Activated B cell treated with CpG ODN at 0.5 μM for 24 hours (primary cell): ENCODE measurements around the gene HLA-DRB1. TPM values are rescaled to one million over a fixed set of nuclear protein-coding genes. Genes with fewer than 3 reads are reported as not detected.

Experiments used
- ATAC-seq: fragments of 200-7000 bp; cut with Tn5 transposase; one replicate; pipeline ENCODE4 v1.10.0; 2021; ENCODE audit warnings: low read depth, mild to moderate bottlenecking, moderate library complexity
- CTCF ChIA-PET: fragments of 350-600 bp; sonication (Branson Sonifier 250); formaldehyde crosslinking; loops from one replicate; lab custom pipeline; 2021; ENCODE audit warnings: antibody characterized with exemption; lab: Charles Lee
- POLR2A ChIA-PET: fragments of 350-600 bp; sonication (Branson Sonifier 250); formaldehyde crosslinking; loops from one replicate; lab custom pipeline; 2021; ENCODE audit warnings: antibody characterized with exemption; lab: Charles Lee
- DNase-seq: peaks from one replicate; pipeline ENCODE4 v3.0.0; 2022
- H3K27ac Mint-ChIP-seq: one replicate; pipeline ENCODE4 v1.8.0; 2020; ENCODE audit warnings: mixed read lengths
- H3K27me3 Mint-ChIP-seq: one replicate; pipeline ENCODE4 v1.8.0; 2021; ENCODE audit warnings: mixed read lengths
- H3K36me3 Mint-ChIP-seq: one replicate; pipeline ENCODE4 v1.8.0; 2021; ENCODE audit warnings: low read depth, mixed read lengths
- H3K4me1 Mint-ChIP-seq: one replicate; pipeline ENCODE4 v1.8.0; 2021; ENCODE audit warnings: mixed read lengths
- H3K4me3 Mint-ChIP-seq: one replicate; pipeline ENCODE4 v1.8.0; 2020; ENCODE audit warnings: mild to moderate bottlenecking, mixed read lengths
- H3K9me3 Mint-ChIP-seq: one replicate; pipeline ENCODE4 v1.8.0; 2020; ENCODE audit warnings: mixed read lengths
- intact Hi-C: fragments of 100-400 bp; cut with micrococcal nuclease; formaldehyde crosslinking; loops from one replicate; pipeline ENCODE4 v1.15.1; 2024
- total RNA-seq: library from RNA; stranded (reverse); gene quantifications from 2 replicates; pipeline ENCODE4 v1.2.3, GENCODE V29; 2022
- TF ChIP-seq, protein P1 (sequence below): fragments of 200-600 bp; IDR thresholded peaks from one replicate; pipeline ENCODE4 v1.8.0; 2022; ENCODE audit warnings: antibody characterized with exemption, mild to moderate bottlenecking

Gene HLA-DRB1
- total RNA-seq, 1 donor from 2014 or later: 621 TPM

DNA sequence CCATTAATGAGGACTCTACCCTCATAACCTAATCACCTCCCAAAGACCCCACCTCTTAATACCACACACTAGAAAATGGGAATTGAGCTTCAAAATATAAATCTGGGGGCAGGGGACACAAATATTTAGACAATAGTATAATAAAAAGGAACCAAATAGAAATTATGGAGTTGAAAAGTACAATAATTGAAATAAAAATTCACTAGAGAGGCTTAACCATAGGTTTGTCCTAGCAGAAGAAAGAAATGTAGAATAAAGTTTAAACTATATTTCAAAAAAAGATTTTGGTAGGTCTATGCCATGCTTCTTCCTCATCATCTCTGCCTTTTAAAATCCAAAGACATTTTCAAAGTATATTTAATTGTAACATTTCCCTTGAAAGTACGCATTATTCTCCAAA, 28.1 kb upstream of the HLA-DRB1 start:
- Mint-ChIP-seq H3K27ac (peak overlapping the region; percentile 59), H3K36me3 (peaks cover 15% of the 10 kb centered on the region), H3K4me1 (peaks cover 67% of the 10 kb centered on the region), H3K27me3 (no peaks in the 10 kb centered on the region), H3K4me3 (no peak overlapping the region), H3K9me3 (peaks cover 9% of the 10 kb centered on the region)
- intact Hi-C loops: no loop called here
- no peak for ATAC-seq
- DNase-seq: no peak
- TF ChIP-seq, protein P1, sequence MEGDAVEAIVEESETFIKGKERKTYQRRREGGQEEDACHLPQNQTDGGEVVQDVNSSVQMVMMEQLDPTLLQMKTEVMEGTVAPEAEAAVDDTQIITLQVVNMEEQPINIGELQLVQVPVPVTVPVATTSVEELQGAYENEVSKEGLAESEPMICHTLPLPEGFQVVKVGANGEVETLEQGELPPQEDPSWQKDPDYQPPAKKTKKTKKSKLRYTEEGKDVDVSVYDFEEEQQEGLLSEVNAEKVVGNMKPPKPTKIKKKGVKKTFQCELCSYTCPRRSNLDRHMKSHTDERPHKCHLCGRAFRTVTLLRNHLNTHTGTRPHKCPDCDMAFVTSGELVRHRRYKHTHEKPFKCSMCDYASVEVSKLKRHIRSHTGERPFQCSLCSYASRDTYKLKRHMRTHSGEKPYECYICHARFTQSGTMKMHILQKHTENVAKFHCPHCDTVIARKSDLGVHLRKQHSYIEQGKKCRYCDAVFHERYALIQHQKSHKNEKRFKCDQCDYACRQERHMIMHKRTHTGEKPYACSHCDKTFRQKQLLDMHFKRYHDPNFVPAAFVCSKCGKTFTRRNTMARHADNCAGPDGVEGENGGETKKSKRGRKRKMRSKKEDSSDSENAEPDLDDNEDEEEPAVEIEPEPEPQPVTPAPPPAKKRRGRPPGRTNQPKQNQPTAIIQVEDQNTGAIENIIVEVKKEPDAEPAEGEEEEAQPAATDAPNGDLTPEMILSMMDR: no peak
- ChIA-PET POLR2A (interaction anchor here (1.0 kb wide), 1 partner anchor 13 kb away, joined by 3 read pairs; no protein-coding TSS in a partner anchor), CTCF (no interaction called here)

DNA sequence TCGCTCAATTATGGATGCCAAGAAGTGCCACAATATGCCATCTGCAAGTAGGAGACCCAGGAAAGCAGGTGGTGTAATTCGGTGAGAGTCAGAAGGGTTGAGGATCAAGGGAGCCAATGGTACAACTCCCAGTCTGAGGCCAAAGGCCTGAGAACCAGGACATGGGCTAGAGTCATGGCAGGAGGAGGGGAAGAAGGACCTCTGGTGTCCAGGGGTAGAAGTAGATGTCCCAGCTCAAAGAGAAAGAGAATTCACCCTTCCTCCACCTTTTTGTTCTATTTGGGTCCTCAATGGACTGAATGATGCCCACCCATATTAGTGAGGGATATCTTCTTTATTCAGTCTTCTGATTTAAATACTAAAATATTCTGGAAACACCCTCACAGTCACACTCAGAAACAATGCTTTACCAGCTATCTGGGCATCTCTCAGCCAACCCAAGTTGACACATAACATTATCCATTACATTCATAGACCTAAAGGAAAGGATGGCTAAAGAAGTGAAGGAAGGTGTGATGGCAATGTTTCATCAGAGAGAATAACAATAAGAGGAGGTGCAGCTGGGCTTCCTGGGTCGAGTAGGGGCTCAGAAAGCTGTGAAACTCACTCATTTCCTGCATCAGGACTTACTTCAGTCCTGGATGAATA, 26.4 kb upstream of the HLA-DRB1 start:
- Mint-ChIP-seq H3K4me1 (peaks cover 59% of the 10 kb centered on the region), H3K4me3 (peak overlapping the region; percentile 35), H3K27ac (peak overlapping the region; percentile 86), H3K27me3 (no peaks in the 10 kb centered on the region), H3K9me3 (peaks cover 9% of the 10 kb centered on the region), H3K36me3 (peaks cover 18% of the 10 kb centered on the region)
- intact Hi-C loops: no loop called here
- TF ChIP-seq, protein P1: no peak
- DNase-seq (no peak), ATAC-seq (no peak)
- POLR2A ChIA-PET: interaction anchor here (0.5 to 3.6 kb wide), 10 partner anchors 10 to 86 kb away, joined by 3 to 25 read pairs (median 4); partner anchors contain the start of genes HLA-DQA1 and HLA-DRB5
- CTCF ChIA-PET: interaction anchor here (0.9 kb wide), 1 partner anchor 21 kb away, joined by 4 read pairs; the partner anchor contains the start of gene HLA-DQA1

DNA sequence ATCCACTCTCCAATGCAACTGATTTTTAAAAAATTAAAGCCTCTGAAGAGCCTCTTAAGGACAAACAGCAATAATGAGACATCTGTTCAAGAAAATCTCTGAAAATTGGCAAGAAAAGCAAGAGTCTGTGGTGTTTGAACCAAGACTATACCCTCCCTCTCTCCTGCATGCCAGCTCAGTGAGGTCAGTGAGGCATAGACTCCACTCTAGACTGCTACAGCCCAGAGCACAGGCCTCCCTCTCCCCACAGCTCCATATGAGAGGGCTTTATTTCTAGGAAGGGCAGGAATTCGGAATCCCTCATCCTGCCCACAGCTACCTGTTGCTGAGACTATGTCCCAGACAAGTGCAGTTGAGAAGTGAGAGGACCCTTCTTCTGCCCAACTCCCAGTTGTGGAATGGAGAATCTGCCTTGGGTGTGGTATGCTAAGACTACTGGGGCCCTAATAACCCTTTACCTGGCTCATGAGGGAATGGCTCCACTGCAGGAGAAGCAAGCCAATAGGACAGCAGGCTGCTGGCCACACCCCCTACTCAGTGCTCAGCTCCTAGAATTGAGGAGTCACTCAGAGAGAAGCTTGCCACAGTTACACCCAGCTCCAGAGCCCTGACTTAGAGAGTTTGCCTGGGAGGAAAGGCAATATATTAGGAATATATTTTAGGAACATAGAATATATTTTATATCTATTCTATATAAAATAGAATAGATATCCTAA, 24.9 kb upstream of the HLA-DRB1 start:
- peaks cover 9% of the 10 kb centered on the region for H3K9me3 Mint-ChIP-seq
- ChIA-PET CTCF (interaction anchor here (1.4 to 1.7 kb wide), 2 partner anchors 8 to 29 kb away, joined by 3 to 4 read pairs; no protein-coding TSS in a partner anchor), POLR2A (interaction anchor here (0.5 to 12.1 kb wide), 13 partner anchors 8 to 175 kb away, joined by 3 to 312 read pairs (median 6); partner anchors contain the start of genes HLA-DQA1, HLA-DRA and HLA-DRB5)
- ATAC-seq (no peak), DNase-seq (no peak)
- H3K27me3 Mint-ChIP-seq: no peaks in the 10 kb centered on the region
- H3K4me3 Mint-ChIP-seq: no peak overlapping the region
- TF ChIP-seq, protein P1: no peak
- peaks cover 49% of the 10 kb centered on the region for H3K4me1 Mint-ChIP-seq
- H3K36me3 Mint-ChIP-seq: peaks cover 19% of the 10 kb centered on the region
- H3K27ac Mint-ChIP-seq: peak overlapping the region; percentile 86
- intact Hi-C loops: no loop called here

DNA sequence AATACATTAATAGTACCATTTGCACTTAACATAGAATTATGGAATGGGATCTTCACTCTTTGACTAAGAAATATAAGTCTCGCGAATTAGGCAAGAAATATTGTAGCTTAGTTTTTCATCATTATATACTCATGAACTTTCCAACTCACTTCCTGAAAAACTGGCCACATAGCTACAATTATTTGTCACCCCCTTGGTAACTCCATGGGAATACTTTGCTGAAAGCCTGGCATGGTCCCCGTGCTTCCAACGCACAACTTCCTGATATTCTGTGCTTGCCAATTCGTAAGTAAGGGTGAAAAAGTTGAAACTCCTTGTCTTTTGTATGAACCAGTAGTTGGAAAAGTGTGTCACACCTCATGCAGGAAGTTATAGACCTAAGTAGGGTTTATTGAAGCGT, 23.8 kb upstream of the HLA-DRB1 start:
- Mint-ChIP-seq H3K4me1 (peaks cover 53% of the 10 kb centered on the region), H3K4me3 (no peak overlapping the region)
- intact Hi-C loops: no loop called here

More for the DNA sequence above, 23.8 kb upstream of the HLA-DRB1 start:
- CTCF ChIA-PET: interaction anchor here (0.5 to 1.7 kb wide), 3 partner anchors 9 to 67 kb away, joined by 3 to 6 read pairs (median 4); no protein-coding TSS in a partner anchor
- H3K27me3 Mint-ChIP-seq: no peaks in the 10 kb centered on the region
- POLR2A ChIA-PET: interaction anchor here (0.6 to 12.1 kb wide), 11 partner anchors 9 to 174 kb away, joined by 3 to 312 read pairs (median 5); partner anchors contain the start of gene HLA-DRA
- H3K36me3 Mint-ChIP-seq: peaks cover 19% of the 10 kb centered on the region
- ATAC-seq (no peak), DNase-seq (no peak)
- H3K9me3 Mint-ChIP-seq: peaks cover 9% of the 10 kb centered on the region
- peak overlapping the region; percentile 75 for H3K27ac Mint-ChIP-seq
- TF ChIP-seq, protein P1: no peak
